CD4-positive, CD25-positive, alpha-beta regulatory T cell (primary cell): ENCODE results near the gene SMIM44. TPM values are rescaled to one million over a fixed set of nuclear protein-coding genes. Genes with fewer than 3 reads are reported as not detected.
A peak's percentile ranks its signal among the peaks of the same experiment; 100 is the strongest.

Experiments
- ATAC-seq, 2 donors: fragments of 150-1000 bp; cut with Tn5 transposase; one replicate each; pipeline ENCODE4 v1.10.0; 2021; ENCODE audit warnings: low read depth in 2 of 2, moderate number of reproducible peaks in 2 of 2, moderate library complexity in 1 of 2
- DNase-seq, 3 donors: peaks; one replicate each; pipeline versions ENCODE4 v3.0.0 to v3.0.0-alpha.2; 2012 to 2022; ENCODE audit warnings: mixed read lengths in 1 of 3
- H3K27ac ChIP-seq: one replicate; pipeline ENCODE4 v1.7.0; 2013; ENCODE audit warnings: mild to moderate bottlenecking, low read length; ENCODE audit not compliant: insufficient read depth, poor library complexity, severe bottlenecking
- H3K27me3 ChIP-seq: one replicate; pipeline ENCODE4 v1.7.0; 2013; ENCODE audit warnings: low read length; ENCODE audit not compliant: control insufficient read depth, insufficient read depth
- H3K36me3 ChIP-seq: one replicate; pipeline ENCODE4 v1.7.0; 2013; ENCODE audit warnings: mild to moderate bottlenecking, low read length, moderate library complexity; ENCODE audit not compliant: control insufficient read depth, insufficient read depth
- H3K4me1 ChIP-seq: 2 replicates; pipeline ENCODE4 v1.7.0; 2013; ENCODE audit warnings: mild to moderate bottlenecking, low read length; ENCODE audit not compliant: insufficient read depth, control insufficient read depth, poor library complexity, severe bottlenecking
- H3K4me3 ChIP-seq: one replicate; pipeline ENCODE4 v1.7.0; 2013; ENCODE audit warnings: low read depth, mild to moderate bottlenecking, low read length, moderate library complexity
- H3K9me3 ChIP-seq, 2 experiments: 1 replicate in 1 of 2; 2 replicates in 1 of 2; pipeline ENCODE4 v1.7.0; 2013; ENCODE audit warnings: low read length in 2 of 2, mild to moderate bottlenecking in 1 of 2, moderate library complexity in 1 of 2; ENCODE audit not compliant: control insufficient read depth in 2 of 2
- H3K27ac Mint-ChIP-seq, 3 donors: one replicate each; pipeline ENCODE4 v1.8.0; 2020 to 2022; ENCODE audit warnings: mild to moderate bottlenecking in 3 of 3, mixed read lengths in 3 of 3, moderate library complexity in 2 of 3
- H3K27me3 Mint-ChIP-seq: one replicate; pipeline ENCODE4 v1.8.0; 2022; ENCODE audit warnings: mild to moderate bottlenecking, mixed read lengths
- H3K36me3 Mint-ChIP-seq: one replicate; pipeline ENCODE4 v1.8.0; 2020; ENCODE audit warnings: mixed read lengths
- H3K4me1 Mint-ChIP-seq, 4 donors: one replicate each; pipeline ENCODE4 v1.8.0; 2020 to 2022; ENCODE audit warnings: mixed read lengths in 4 of 4, mild to moderate bottlenecking in 1 of 4
- H3K4me3 Mint-ChIP-seq, 4 donors: one replicate each; pipeline ENCODE4 v1.8.0; 2020 to 2022; ENCODE audit warnings: mild to moderate bottlenecking in 4 of 4, mixed read lengths in 4 of 4, moderate library complexity in 3 of 4
- H3K9me3 Mint-ChIP-seq, 7 donors: one replicate each; pipeline ENCODE4 v1.8.0; 2020 to 2022; ENCODE audit warnings: mixed read lengths in 7 of 7, mild to moderate bottlenecking in 3 of 7, moderate library complexity in 2 of 7
- polyA plus RNA-seq, 4 donors: library from polyadenylated mRNA; unstranded; fragments of 300-500 nt; fragmentation: Illumina TruSeq; gene quantifications; one replicate each; pipeline ENCODE4 v1.2.3, GENCODE V29; 2021
- total RNA-seq: library from RNA; stranded (reverse); gene quantifications from one replicate; pipeline ENCODE4 v1.2.3, GENCODE V29; 2022

SMIM44 gene
- total and polyA plus RNA-seq, 5 donors from 2014 or later: not detected

DNA sequence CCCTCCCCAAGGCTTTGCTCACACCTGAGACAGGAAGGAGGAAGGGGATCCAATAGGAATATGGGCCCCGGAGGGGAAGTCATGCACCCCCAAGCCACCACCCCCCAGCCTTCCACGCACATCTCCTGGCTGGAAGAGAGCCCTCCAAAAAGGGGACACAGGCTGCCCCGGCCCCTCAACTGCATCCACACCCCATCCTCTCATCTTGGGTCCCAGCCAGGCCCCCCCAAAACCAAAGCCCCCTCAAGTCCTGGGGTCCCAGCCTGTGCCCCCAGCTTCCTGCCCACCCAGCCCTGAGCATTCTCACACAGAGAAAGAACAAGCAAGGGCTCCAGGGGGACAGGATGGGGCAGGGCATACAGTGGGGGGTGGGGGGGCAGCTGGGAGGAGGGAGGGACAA, 15.0 kb downstream of the SMIM44 start:
- Mint-ChIP-seq H3K4me1 (no peaks in the 10 kb centered on the region), H3K27ac (no peak overlapping the region), H3K9me3 (peaks cover 0 to 1% (median 0%) of the 10 kb centered on the region in 7 donors), H3K4me3 (no peak overlapping the region), H3K36me3 (no peaks in the 10 kb centered on the region), H3K27me3 (peaks cover 10% of the 10 kb centered on the region)
- H3K4me1 ChIP-seq: no peaks in the 10 kb centered on the region
- DNase-seq (no peak), ATAC-seq (no peak)
- H3K27me3 ChIP-seq: no peaks in the 10 kb centered on the region
- no peaks in the 10 kb centered on the region for H3K9me3 ChIP-seq
- no peak overlapping the region for H3K27ac ChIP-seq
- no peaks in the 10 kb centered on the region for H3K36me3 ChIP-seq
- H3K4me3 ChIP-seq: no peak overlapping the region

DNA sequence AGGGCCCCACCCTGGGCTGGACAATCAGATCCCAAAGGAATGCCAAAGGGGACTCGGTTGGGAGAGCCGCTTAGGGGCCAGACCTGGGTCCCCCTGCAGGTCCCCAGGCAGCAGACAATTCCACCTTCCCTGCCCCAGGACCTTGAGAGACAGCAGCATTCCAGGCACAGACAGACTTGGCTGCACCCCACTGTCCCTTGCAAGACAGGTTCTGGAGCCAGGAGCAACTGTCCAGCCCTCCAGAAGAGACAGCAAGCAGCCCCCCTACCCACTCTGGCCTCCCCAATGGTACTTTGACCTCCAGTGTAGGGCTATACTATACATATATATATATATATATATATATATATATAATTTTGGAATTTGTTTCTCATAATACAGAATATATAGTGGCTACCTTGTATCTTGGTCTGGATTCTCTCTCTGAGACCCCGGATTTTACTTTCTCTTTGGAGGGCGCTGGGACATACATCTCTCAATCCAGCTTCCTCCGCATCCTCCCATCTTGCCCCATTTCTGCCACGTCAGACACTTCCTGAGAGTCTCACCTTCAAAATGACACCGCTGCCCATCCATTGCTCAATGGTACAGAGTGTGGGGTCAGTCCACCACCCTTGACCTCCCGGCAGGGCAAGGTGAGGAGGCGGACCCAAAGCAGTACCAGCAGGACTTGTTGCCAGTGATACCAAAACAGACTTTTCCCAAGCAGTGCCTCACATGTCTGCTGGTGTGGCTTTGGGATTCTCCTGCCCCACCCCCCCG, 15.6 kb downstream of the SMIM44 start:
- H3K4me1 ChIP-seq: no peaks in the 10 kb centered on the region
- no peaks in the 10 kb centered on the region for H3K36me3 ChIP-seq
- no peaks in the 10 kb centered on the region for H3K9me3 ChIP-seq
- no peak overlapping the region for H3K27ac ChIP-seq
- DNase-seq (no peak), ATAC-seq (no peak)
- H3K4me3 ChIP-seq: no peak overlapping the region
- Mint-ChIP-seq H3K36me3 (no peaks in the 10 kb centered on the region), H3K4me3 (no peak overlapping the region), H3K9me3 (peaks cover 0 to 1% (median 0%) of the 10 kb centered on the region in 7 donors), H3K27me3 (peaks cover 10% of the 10 kb centered on the region), H3K4me1 (no peaks in the 10 kb centered on the region), H3K27ac (no peak overlapping the region)
- H3K27me3 ChIP-seq: no peaks in the 10 kb centered on the region

DNA sequence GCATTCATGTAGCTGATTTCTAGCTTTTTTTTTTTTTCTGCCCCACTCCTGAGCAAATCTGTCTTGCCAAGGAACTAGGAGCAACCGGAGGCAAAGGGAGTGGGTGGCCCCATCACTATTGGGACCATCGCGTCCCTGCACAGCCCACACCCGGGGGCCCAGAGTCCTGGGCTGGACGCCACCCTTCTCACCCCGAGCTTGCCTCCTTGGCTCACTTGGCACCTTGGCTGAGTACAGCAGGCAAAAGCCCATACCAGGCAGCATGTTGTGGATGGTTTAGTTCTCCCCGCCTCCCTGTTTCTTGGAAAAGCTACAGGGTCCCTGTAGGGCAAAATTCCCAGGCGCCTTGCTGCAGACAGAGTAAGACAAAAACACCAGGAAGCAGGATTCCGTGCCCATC, 16.6 kb downstream of the SMIM44 start:
- H3K36me3 Mint-ChIP-seq: no peaks in the 10 kb centered on the region
- H3K27me3 ChIP-seq: no peaks in the 10 kb centered on the region
- H3K27ac Mint-ChIP-seq: no peak overlapping the region
- no peaks in the 10 kb centered on the region for H3K36me3 ChIP-seq
- no peaks in the 10 kb centered on the region for H3K9me3 ChIP-seq
- no peak overlapping the region for H3K4me3 Mint-ChIP-seq
- DNase-seq (no peak), ATAC-seq (no peak)
- no peaks in the 10 kb centered on the region for H3K4me1 Mint-ChIP-seq
- peaks cover 0 to 1% (median 0%) of the 10 kb centered on the region in 7 donors for H3K9me3 Mint-ChIP-seq
- H3K4me3 ChIP-seq: no peak overlapping the region
- no peaks in the 10 kb centered on the region for H3K4me1 ChIP-seq
- H3K27me3 Mint-ChIP-seq: peaks cover 10% of the 10 kb centered on the region
- H3K27ac ChIP-seq: no peak overlapping the region

DNA sequence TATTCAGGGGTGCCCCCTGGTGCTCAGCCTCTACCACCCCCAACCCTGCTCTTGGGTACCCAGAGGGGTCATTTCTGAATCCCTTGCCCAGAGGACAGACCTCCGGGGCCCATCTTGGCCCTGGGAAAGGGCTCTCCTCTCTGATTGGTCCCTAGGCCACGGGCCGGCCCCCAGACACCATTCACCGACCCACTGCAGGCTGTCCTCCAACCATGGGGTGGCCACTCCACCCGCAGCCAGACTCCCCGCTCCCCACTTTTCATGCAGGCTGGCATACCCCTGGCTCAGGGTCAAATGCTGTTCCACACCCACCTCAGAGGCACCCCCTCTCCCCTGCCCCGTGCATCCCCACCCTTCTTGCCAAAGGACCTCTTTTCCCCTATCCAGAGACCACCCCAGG, 17.7 kb downstream of the SMIM44 start:
- Mint-ChIP-seq H3K27me3 (peaks cover 3% of the 10 kb centered on the region), H3K4me3 (no peak overlapping the region), H3K27ac (peak overlapping the region in 2 of 3 donors; percentile 10 to 85), H3K36me3 (no peaks in the 10 kb centered on the region), H3K9me3 (peaks cover 0 to 1% (median 0%) of the 10 kb centered on the region in 7 donors), H3K4me1 (no peaks in the 10 kb centered on the region)
- DNase-seq (no peak), ATAC-seq (no peak)
- H3K4me1 ChIP-seq: no peaks in the 10 kb centered on the region
- no peak overlapping the region for H3K27ac ChIP-seq
- no peaks in the 10 kb centered on the region for H3K36me3 ChIP-seq
- H3K4me3 ChIP-seq: no peak overlapping the region
- H3K9me3 ChIP-seq: no peaks in the 10 kb centered on the region
- H3K27me3 ChIP-seq: no peaks in the 10 kb centered on the region

DNA sequence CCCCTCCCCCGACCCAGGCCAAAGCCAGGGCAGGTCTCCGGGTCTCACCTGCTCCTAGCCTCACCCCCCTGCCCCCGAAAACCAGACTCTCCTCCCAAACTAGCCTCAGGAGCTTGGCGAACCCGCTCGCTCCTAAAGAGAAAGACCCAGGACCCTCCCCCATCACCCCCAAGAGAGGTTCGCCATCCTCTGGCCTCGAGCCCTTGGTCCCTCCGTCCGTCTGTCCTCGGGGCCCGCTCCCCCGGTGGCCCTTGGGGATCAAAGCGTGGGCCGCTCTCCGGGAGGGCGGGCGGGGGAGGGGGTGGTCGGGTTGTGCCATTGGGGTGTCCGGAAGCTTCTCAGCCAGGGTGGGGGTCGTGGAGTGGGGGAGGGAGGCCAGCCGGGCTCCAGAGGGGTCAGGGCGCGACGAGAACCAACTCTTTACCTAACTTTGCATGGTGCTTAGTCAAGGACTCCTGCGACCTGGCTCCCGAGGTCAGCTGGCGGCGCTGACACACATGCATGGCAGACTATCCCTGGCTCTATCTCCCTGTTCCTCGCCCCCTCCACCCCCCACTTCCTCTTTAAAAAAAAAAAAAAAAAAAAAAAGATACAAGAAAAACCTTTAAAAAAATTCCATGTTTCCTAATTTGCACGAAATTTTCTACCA, 18.5 kb downstream of the SMIM44 start:
- Mint-ChIP-seq H3K9me3 (peaks cover 0 to 1% (median 0%) of the 10 kb centered on the region in 7 donors), H3K27me3 (no peaks in the 10 kb centered on the region), H3K4me1 (no peaks in the 10 kb centered on the region), H3K27ac (no peak overlapping the region), H3K4me3 (no peak overlapping the region), H3K36me3 (no peaks in the 10 kb centered on the region)
- no peaks in the 10 kb centered on the region for H3K9me3 ChIP-seq
- DNase-seq: no peak
- ATAC-seq: no peak
- H3K27me3 ChIP-seq: no peaks in the 10 kb centered on the region
- no peak overlapping the region for H3K27ac ChIP-seq
- H3K36me3 ChIP-seq: no peaks in the 10 kb centered on the region
- no peak overlapping the region for H3K4me3 ChIP-seq
- no peaks in the 10 kb centered on the region for H3K4me1 ChIP-seq

DNA sequence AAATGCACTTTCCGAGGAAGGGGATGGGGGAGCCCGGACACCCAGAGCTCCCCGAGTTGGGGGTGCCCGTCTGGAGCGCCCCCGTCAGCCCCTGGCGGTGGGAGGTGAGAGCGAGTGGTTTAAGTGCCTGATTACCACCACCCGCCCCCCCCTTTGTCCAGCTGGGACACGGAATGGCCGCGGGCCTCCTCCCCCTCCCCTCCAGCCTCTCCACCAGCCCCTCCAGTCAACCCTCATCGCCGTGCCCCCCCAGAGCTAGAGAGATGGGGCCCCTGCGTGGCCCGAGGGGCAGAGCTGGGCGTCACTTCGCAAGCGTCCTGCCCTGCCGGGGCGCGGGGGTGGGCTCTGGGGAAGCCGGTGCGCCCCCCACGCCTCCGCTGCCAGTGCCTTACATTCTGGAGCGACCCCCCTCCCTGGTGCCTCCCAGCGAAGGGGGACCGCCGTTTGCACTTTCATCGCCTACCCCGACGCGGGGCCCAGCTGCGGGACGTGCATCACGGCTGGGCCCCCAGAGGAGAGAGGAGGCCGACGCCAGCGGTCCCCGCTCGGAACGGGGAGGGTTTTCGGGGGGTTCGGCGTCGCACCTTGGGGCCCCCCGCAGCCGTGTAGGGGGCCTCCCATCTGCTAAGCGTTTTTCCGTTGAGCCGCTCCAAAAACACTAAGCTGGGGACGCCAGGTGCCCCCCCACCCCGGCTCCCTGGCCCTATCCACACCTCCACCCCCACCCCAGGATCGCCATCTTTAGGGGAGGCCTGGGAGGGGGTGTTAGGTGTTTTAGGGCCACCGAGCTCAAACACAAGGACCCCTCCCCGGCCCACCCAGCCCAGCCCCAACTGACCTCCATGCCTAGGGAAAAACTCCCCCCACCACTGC, 19.3 kb downstream of the SMIM44 start:
- H3K9me3 Mint-ChIP-seq: peaks cover 0 to 1% (median 0%) of the 10 kb centered on the region in 7 donors
- ATAC-seq (no peak), DNase-seq (no peak)
- no peaks in the 10 kb centered on the region for H3K4me1 ChIP-seq
- no peaks in the 10 kb centered on the region for H3K9me3 ChIP-seq
- H3K36me3 ChIP-seq: no peaks in the 10 kb centered on the region
- H3K4me1 Mint-ChIP-seq: no peaks in the 10 kb centered on the region
- H3K27me3 Mint-ChIP-seq: no peaks in the 10 kb centered on the region
- H3K4me3 ChIP-seq: no peak overlapping the region
- H3K4me3 Mint-ChIP-seq: no peak overlapping the region
- no peak overlapping the region for H3K27ac Mint-ChIP-seq
- no peaks in the 10 kb centered on the region for H3K27me3 ChIP-seq
- no peaks in the 10 kb centered on the region for H3K36me3 Mint-ChIP-seq
- no peak overlapping the region for H3K27ac ChIP-seq

DNA sequence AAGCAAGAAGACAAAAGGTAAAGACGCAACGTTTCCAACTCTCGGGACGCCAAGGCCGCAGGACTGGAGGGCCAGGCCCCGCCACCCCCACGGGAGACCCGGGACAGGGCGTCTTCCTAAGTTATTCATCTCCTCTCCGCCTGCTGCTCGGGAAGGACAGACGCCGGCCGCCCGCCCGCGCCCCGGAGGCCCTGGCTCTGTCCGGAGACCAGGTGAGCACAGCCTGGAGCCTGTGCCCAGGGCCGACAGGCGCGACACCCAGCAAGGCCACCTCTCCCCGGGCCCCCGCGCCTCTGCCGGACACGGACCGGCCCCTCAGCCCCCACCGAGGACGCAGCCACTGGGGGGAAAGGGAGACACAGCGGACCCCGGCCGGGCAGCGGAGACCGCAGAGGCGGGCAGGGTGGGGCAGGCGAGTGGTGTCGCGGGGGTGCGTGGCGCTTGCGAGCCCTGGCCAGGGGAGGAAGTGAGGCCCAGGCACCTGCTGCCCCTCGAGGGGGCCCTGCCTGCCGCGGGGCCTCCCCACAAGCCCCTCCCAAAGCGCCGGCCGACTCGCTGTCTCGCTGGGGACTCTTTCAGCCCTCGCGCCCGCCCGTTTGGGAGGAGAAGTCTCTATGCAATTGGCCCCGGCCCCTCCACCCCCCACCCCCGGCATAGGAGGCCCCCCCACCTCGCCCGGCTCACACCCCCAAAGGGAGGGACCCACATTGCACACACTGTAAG, 20.1 kb downstream of the SMIM44 start:
- H3K27me3 ChIP-seq: no peaks in the 10 kb centered on the region
- H3K4me3 Mint-ChIP-seq: no peak overlapping the region
- no peaks in the 10 kb centered on the region for H3K9me3 Mint-ChIP-seq
- H3K36me3 ChIP-seq: no peaks in the 10 kb centered on the region
- H3K9me3 ChIP-seq: no peaks in the 10 kb centered on the region
- H3K4me3 ChIP-seq: no peak overlapping the region
- H3K4me1 ChIP-seq: no peaks in the 10 kb centered on the region
- no peak for DNase-seq
- no peaks in the 10 kb centered on the region for H3K4me1 Mint-ChIP-seq
- H3K36me3 Mint-ChIP-seq: no peaks in the 10 kb centered on the region
- H3K27ac Mint-ChIP-seq: no peak overlapping the region
- no peak overlapping the region for H3K27ac ChIP-seq
- H3K27me3 Mint-ChIP-seq: no peaks in the 10 kb centered on the region
- no peak for ATAC-seq
